Heart left ventricle (tissue), 16 donors: Measurements from ENCODE around the gene SPRY2. TPM values are rescaled to one million over a fixed set of nuclear protein-coding genes. Genes with fewer than 3 reads are reported as not detected.

Experiments used
- ATAC-seq, 4 donors: fragments of 200-7000 bp; cut with Tn5 transposase; one replicate each; pipeline ENCODE4 v1.9.1; 2020 to 2022; ENCODE audit warnings: moderate library complexity in 4 of 4, mild to moderate bottlenecking in 3 of 4, moderate number of reproducible peaks in 1 of 4
- DNase-seq, 5 donors: peaks; one replicate each; pipeline ENCODE4 v3.0.0-alpha.2; 2020
- H3K27ac ChIP-seq, 12 donors: fragments of 200-600 bp; sonication (generic) in 4 of 12; one replicate each; pipeline versions ENCODE4 v1.5.0 to v1.8.0; 2016 to 2022; ENCODE audit warnings: mild to moderate bottlenecking in 2 of 12
- H3K27me3 ChIP-seq, 9 donors: fragments of 200-600 bp; sonication (generic) in 2 of 9; one replicate each; pipeline versions ENCODE4 v1.5.1 to v1.8.0; 2016 to 2022; ENCODE audit warnings: mild to moderate bottlenecking in 3 of 9
- H3K36me3 ChIP-seq, 9 donors: fragments of 200-600 bp; sonication (generic) in 2 of 9; one replicate each; pipeline versions ENCODE4 v1.5.0 to v1.8.0; 2018 to 2022; ENCODE audit warnings: mild to moderate bottlenecking in 2 of 9
- H3K4me1 ChIP-seq, 12 donors: fragments of 200-600 bp; sonication (generic) in 4 of 12; one replicate each; pipeline versions ENCODE4 v1.5.0 to v1.8.0; 2016 to 2022; ENCODE audit warnings: mild to moderate bottlenecking in 3 of 12
- H3K4me3 ChIP-seq, 12 donors: fragments of 200-600 bp; sonication (generic) in 4 of 12; one replicate each; pipeline versions ENCODE4 v1.5.0 to v1.8.0; 2017 to 2022; ENCODE audit warnings: mild to moderate bottlenecking in 9 of 12, moderate library complexity in 4 of 12
- H3K9me3 ChIP-seq, 12 donors: fragments of 200-600 bp; sonication (generic) in 4 of 12; one replicate each; pipeline versions ENCODE4 v1.5.0 to v1.8.0; 2016 to 2022; ENCODE audit warnings: mild to moderate bottlenecking in 1 of 12
- CTCF ChIP-seq, 12 donors: fragments of 200-600 bp; sonication (generic) in 4 of 12; IDR thresholded peaks; one replicate each; pipeline versions ENCODE4 v1.5.0 to v1.8.0; 2018 to 2022; ENCODE audit warnings: antibody characterized with exemption in 12 of 12, mild to moderate bottlenecking in 5 of 12
- POLR2A ChIP-seq, 2 donors: fragments of 450-650 bp; IDR thresholded peaks; one replicate each; pipeline ENCODE4 v1.6.1; 2017; ENCODE audit warnings: antibody characterized with exemption in 2 of 2, mild to moderate bottlenecking in 2 of 2, moderate library complexity in 2 of 2
- WGBS, 4 donors: extraction: QIAGEN DNeasy Blood & Tissue Kit in 2 of 4; methylation state at CpG; one replicate each; pipeline versions ENCODE4 v1.1.5 to v1.1.7; 2013 to 2018; 5-methylcytosine and 5-hydroxymethylcytosine counted together
- intact Hi-C, 10 donors: fragments of 100-400 bp; cut with DNase I; formaldehyde crosslinking; loops; one replicate each; pipeline versions ENCODE4 v1.11.1 to v1.14.2; 2022
- long read RNA-seq, 3 donors: library from polyadenylated mRNA; unstranded; transcript quantifications; one replicate each; pipeline ENCODE4 v2.0.0, GENCODE V29; 2020 to 2021
- polyA plus RNA-seq, 2 donors: library from polyadenylated mRNA; stranded (reverse); fragments of 200-250 nt; gene quantifications; one replicate each; pipeline ENCODE4 v1.2.3, GENCODE V29; 2013
- total RNA-seq, 9 donors: library from RNA; depleted of rRNA in 2 of 9; stranded (reverse); fragments of >200 nt in 2 of 9; fragmentation: NEBNext Ultra II Directional in 3 of 9; extraction: Animal tissue kit (Norgen Biotek cat#: 25700) in 3 of 9; gene quantifications; one replicate each; pipeline versions ENCODE4 v1.1.0 to v1.2.4, GENCODE V29; 2016 to 2023
- donor health status: ischemic (EF 13 %, LVEDD 7.1; RV severe dilation, severe dysfunction).
- donor health status: healthy with polysubstance abuse.
- donor health status: DM: no; HTN: yes; CAD: no.
- donor health status: DM: no; HTN: no; CAD: no.
- donor health status: ischemic (EF 25% LVEDD 6.9; RV normal size, moderate dysfunction).
- donor health status: ischemic (EF 25% LVEDD 5.7; RV mildly dilated, moderate dysfunction).
- donor health status: healthy.
- donor health status: DM: yes; HTN: yes; CAD: no.
- donor health status: ischemic (EF 35%, LVEDD 5.7; RV mildly dilated, moderate dysfunction).
- donor health status: nonischemic (EF 11% LVEDD 7.7; RV severe dilation, severe dysfunction).
- donor health status: DM: yes; HTN: yes; CAD: no.
- donor health status: PGD.
- donor health status: ischemic (EF 29% LVEDD 5.4; RV normal size, mild dysfunction).
- donor health status: nonischemic (EF 23%, LVEDD 6.1; RV moderate dilation, normal function).

The SPRY2 gene
- total RNA-seq (10 to 100 TPM; 27.9 to 48.6 (median 31.7) TPM), polyA plus RNA-seq (10 to 100 TPM; 18.0 to 38.7 TPM)
- long read RNA-seq, donor 1, transcript SPRY2-202 (2 exons, 2,111 nt), result major isoform, 42 of 54 reads
- long read RNA-seq, donor 1, partial matches to known transcripts, result 0 of 54 reads
- long read RNA-seq, donor 1, other reads (novel, unspliced or antisense), result 11 of 54 reads
- long read RNA-seq, donor 2, transcript SPRY2-202 (2 exons, 2,111 nt), result minor isoform, 7 of 25 reads
- long read RNA-seq, donor 2, transcript SPRY2-201 (2 exons, 2,708 nt), result major isoform, 9 of 25 reads
- long read RNA-seq, donor 2, partial matches to known transcripts, result 3 of 25 reads
- long read RNA-seq, donor 2, other reads (novel, unspliced or antisense), result 6 of 25 reads
- long read RNA-seq, donor 3, transcript SPRY2-202 (2 exons, 2,111 nt), result major isoform, 42 of 48 reads
- long read RNA-seq, donor 3, partial matches to known transcripts, result 0 of 48 reads
- long read RNA-seq, donor 3, other reads (novel, unspliced or antisense), result 4 of 48 reads

- WGBS, 4 donors, result 0 to 1% (median 0%) methylated on average over 40 to 54 of the region's 54 CpGs
- H3K4me3 ChIP-seq, result peak within 1 kb of the TSS; percentile 69 to 97 (median 94)
- TF ChIP-seq CTCF (IDR thresholded peaks at IDR 0.05), result peak in 7 of 12 donors; percentile 9 to 47 (median 25)
- TF ChIP-seq POLR2A (IDR thresholded peaks at IDR 0.05), result peak; percentile 38 to 95
- peaks cover 0 to 18% (median 12%) of the 10 kb centered on the region in 9 donors for H3K36me3 ChIP-seq
- H3K27ac ChIP-seq, result peak within 1 kb of the TSS; percentile 89 to 100 (median 98)
- intact Hi-C loops, result loop anchor here in 8 of 10 donors (1.0 to 10.0 kb wide), 19 partner anchors 134 to 934 kb away; partner anchors contain the start of gene RBM26 (in 1 of the 8)
- peak; percentile 72 to 89 (median 84) for ATAC-seq
- H3K27me3 ChIP-seq, result no peaks in the 10 kb centered on the region
- DNase-seq, result peak; percentile 94 to 98 (median 96)
- H3K9me3 ChIP-seq, result no peaks in the 10 kb centered on the region
- H3K4me1 ChIP-seq, result peaks cover 0 to 36% (median 16%) of the 10 kb centered on the region in 12 donors
These were observed at the start of gene SPRY2 for GRCh38 chr13:80341101-80341755. Gene SPRY2 (minus strand): TSS chr13:80341126. CDS start chr13:80337705, 3,421 bp downstream.

GRCh38 chr13:80390338-80390737, 49.4 kb upstream of the SPRY2 start:
- ATAC-seq (no peak), DNase-seq (no peak)
- TF ChIP-seq POLR2A (IDR thresholded peaks at IDR 0.05), result no peak
- no peak for TF ChIP-seq CTCF (IDR thresholded peaks at IDR 0.05)
- H3K27me3 ChIP-seq, result no peaks in the 10 kb centered on the region
- H3K36me3 ChIP-seq, result no peaks in the 10 kb centered on the region
- no peak overlapping the region for H3K4me3 ChIP-seq
- no peaks in the 10 kb centered on the region for H3K4me1 ChIP-seq
- intact Hi-C loops, result no loop called here
- 96 to 100% (median 99%) methylated on average over 1 of the region's 1 CpG for WGBS, 4 donors
- peaks cover 0 to 46% (median 17%) of the 10 kb centered on the region in 12 donors for H3K9me3 ChIP-seq
- no peak overlapping the region for H3K27ac ChIP-seq

- DNase-seq (no peak), ATAC-seq (peak in 1 of 4 donors; percentile 29)
- intact Hi-C loops, result loop anchor here in 1 of 10 donors (5.0 kb wide), 1 partner anchor 43 kb away; no protein-coding TSS in a partner anchor
- Histone ChIP-seq H3K9me3 (peaks cover 0 to 37% (median 11%) of the 10 kb centered on the region in 12 donors), H3K27ac (no peak overlapping the region), H3K36me3 (no peaks in the 10 kb centered on the region), H3K4me1 (no peaks in the 10 kb centered on the region), H3K27me3 (no peaks in the 10 kb centered on the region), H3K4me3 (no peak overlapping the region)
- 87 to 98% (median 95%) methylated on average over 1 of the region's 1 CpG for WGBS, 4 donors
- TF ChIP-seq POLR2A (IDR thresholded peaks at IDR 0.05) (no peak), CTCF (IDR thresholded peaks at IDR 0.05) (no peak)
These were observed 48.4 kb upstream of the SPRY2 start for GRCh38 chr13:80389073-80390038.
